ENCODE results near the gene PCDH1. TPM values are rescaled to one million over a fixed set of nuclear protein-coding genes. Genes with fewer than 3 reads are reported as not detected.

The PCDH1 gene
- total RNA-seq, 1 experiment from 2014 or later, result 41.1 TPM

GRCh38 chr5:141863569-141864178, 14.5 kb downstream of the PCDH1 start:
- in situ Hi-C loops (cut with HindIII; ENCODE audit: low pct_unique_long_range_greater_than_20kb, low sequenced_read_pairs), result no loop called here
- DNase-seq (ENCODE audit: low read depth), result no peak

- in situ Hi-C loops (cut with HindIII; ENCODE audit: low pct_unique_long_range_greater_than_20kb, low sequenced_read_pairs), result no loop called here
- DNase-seq (ENCODE audit: low read depth), result no peak
These were observed 15.2 kb downstream of the PCDH1 start for GRCh38 chr5:141862936-141863543.

GRCh38 chr5:141861194-141861593, 17.0 kb downstream of the PCDH1 start:
- in situ Hi-C loops (cut with HindIII; ENCODE audit: low pct_unique_long_range_greater_than_20kb, low sequenced_read_pairs), result no loop called here
- no peak for DNase-seq (ENCODE audit: low read depth)

GRCh38 chr5:141858079-141858765, 20.0 kb downstream of the PCDH1 start:
- in situ Hi-C loops (cut with HindIII; ENCODE audit: low pct_unique_long_range_greater_than_20kb, low sequenced_read_pairs), result no loop called here
- no peak for DNase-seq (ENCODE audit: low read depth)

GRCh38 chr5:141857226-141857625, 21.0 kb downstream of the PCDH1 start:
- no peak for DNase-seq (ENCODE audit: low read depth)
- in situ Hi-C loops (cut with HindIII; ENCODE audit: low pct_unique_long_range_greater_than_20kb, low sequenced_read_pairs), result no loop called here

GRCh38 chr5:141856037-141856790, 22.0 kb downstream of the PCDH1 start:
- DNase-seq (ENCODE audit: low read depth), result no peak
- in situ Hi-C loops (cut with HindIII; ENCODE audit: low pct_unique_long_range_greater_than_20kb, low sequenced_read_pairs), result no loop called here

GRCh38 chr5:141855265-141856036, 22.8 kb downstream of the PCDH1 start:
- no peak for DNase-seq (ENCODE audit: low read depth)
- in situ Hi-C loops (cut with HindIII; ENCODE audit: low pct_unique_long_range_greater_than_20kb, low sequenced_read_pairs), result no loop called here

GRCh38 chr5:141853895-141854626, 24.1 kb downstream of the PCDH1 start:
- no peak for DNase-seq (ENCODE audit: low read depth)
- in situ Hi-C loops (cut with HindIII; ENCODE audit: low pct_unique_long_range_greater_than_20kb, low sequenced_read_pairs), result no loop called here

GRCh38 chr5:141852448-141852847, 25.8 kb downstream of the PCDH1 start:
- no peak for DNase-seq (ENCODE audit: low read depth)
- in situ Hi-C loops (cut with HindIII; ENCODE audit: low pct_unique_long_range_greater_than_20kb, low sequenced_read_pairs), result no loop called here

- in situ Hi-C loops (cut with HindIII; ENCODE audit: low pct_unique_long_range_greater_than_20kb, low sequenced_read_pairs), result no loop called here
- no peak for DNase-seq (ENCODE audit: low read depth)
These were observed 26.9 kb downstream of the PCDH1 start for GRCh38 chr5:141851195-141851874.

- DNase-seq (ENCODE audit: low read depth), result no peak
- in situ Hi-C loops (cut with HindIII; ENCODE audit: low pct_unique_long_range_greater_than_20kb, low sequenced_read_pairs), result no loop called here
These were observed 27.4 kb downstream of the PCDH1 start for GRCh38 chr5:141850786-141851185.

GRCh38 chr5:141850244-141850768, 27.9 kb downstream of the PCDH1 start:
- in situ Hi-C loops (cut with HindIII; ENCODE audit: low pct_unique_long_range_greater_than_20kb, low sequenced_read_pairs), result no loop called here
- DNase-seq (ENCODE audit: low read depth), result no peak

GRCh38 chr5:141849415-141850243, 28.6 kb downstream of the PCDH1 start:
- peak; percentile 79 for DNase-seq (ENCODE audit: low read depth)

GRCh38 chr5:141848744-141849414, 29.3 kb downstream of the PCDH1 start:
- in situ Hi-C loops (cut with HindIII; ENCODE audit: low pct_unique_long_range_greater_than_20kb, low sequenced_read_pairs), result no loop called here
- peak; percentile 94 for DNase-seq (ENCODE audit: low read depth)

More at GRCh38 chr5:141849415-141850243, 28.6 kb downstream of the PCDH1 start:
- in situ Hi-C loops (cut with HindIII; ENCODE audit: low pct_unique_long_range_greater_than_20kb, low sequenced_read_pairs), result no loop called here

GRCh38 chr5:141846031-141846430, 32.2 kb downstream of the PCDH1 start:
- no peak for DNase-seq (ENCODE audit: low read depth)
- in situ Hi-C loops (cut with HindIII; ENCODE audit: low pct_unique_long_range_greater_than_20kb, low sequenced_read_pairs), result no loop called here
